22Rv1 (cell line): ENCODE measurements around the gene DFFB.

ENCODE experiments used
- H3K27ac ChIP-seq: fragments of 450-650 bp; 2 replicates; pipeline ENCODE4 v1.5.1; 2017
- CTCF ChIP-seq: fragments of 450-650 bp; IDR thresholded peaks from 2 replicates; pipeline ENCODE4 v1.5.1; 2017; ENCODE audit warnings: mild to moderate bottlenecking
- ZFX ChIP-seq: fragments of 450-650 bp; IDR thresholded peaks from 2 replicates; pipeline ENCODE4 v1.6.1; 2017; ENCODE audit warnings: antibody characterized with exemption, borderline replicate concordance

The DFFB gene

GRCh38 chr1:3909615-3910014 lies 52.3 kb downstream of the DFFB start:
- TF ChIP-seq CTCF (no peak), ZFX (no peak)
- no peak overlapping the region for H3K27ac ChIP-seq

GRCh38 chr1:3910049-3910731 lies 52.9 kb downstream of the DFFB start:
- no peak overlapping the region for H3K27ac ChIP-seq
- TF ChIP-seq ZFX (no peak), CTCF (no peak)

- no peak overlapping the region for H3K27ac ChIP-seq
- TF ChIP-seq CTCF (peak; percentile 81), ZFX (no peak)
Measured at GRCh38 chr1:3910857-3911845, 53.9 kb downstream of the DFFB start.

- no peak for TF ChIP-seq ZFX
- TF ChIP-seq CTCF, result no peak
- no peak overlapping the region for H3K27ac ChIP-seq
Measured at GRCh38 chr1:3911981-3912808, 54.9 kb downstream of the DFFB start.

GRCh38 chr1:3912809-3913685 lies 55.8 kb downstream of the DFFB start:
- TF ChIP-seq CTCF (no peak), ZFX (no peak)
- H3K27ac ChIP-seq, result no peak overlapping the region

- H3K27ac ChIP-seq, result no peak overlapping the region
- TF ChIP-seq ZFX (no peak), CTCF (no peak)
Measured at GRCh38 chr1:3914331-3914851, 57.1 kb downstream of the DFFB start.
